ENCODE measurements around the gene MINK1.

The MINK1 gene

DNA sequence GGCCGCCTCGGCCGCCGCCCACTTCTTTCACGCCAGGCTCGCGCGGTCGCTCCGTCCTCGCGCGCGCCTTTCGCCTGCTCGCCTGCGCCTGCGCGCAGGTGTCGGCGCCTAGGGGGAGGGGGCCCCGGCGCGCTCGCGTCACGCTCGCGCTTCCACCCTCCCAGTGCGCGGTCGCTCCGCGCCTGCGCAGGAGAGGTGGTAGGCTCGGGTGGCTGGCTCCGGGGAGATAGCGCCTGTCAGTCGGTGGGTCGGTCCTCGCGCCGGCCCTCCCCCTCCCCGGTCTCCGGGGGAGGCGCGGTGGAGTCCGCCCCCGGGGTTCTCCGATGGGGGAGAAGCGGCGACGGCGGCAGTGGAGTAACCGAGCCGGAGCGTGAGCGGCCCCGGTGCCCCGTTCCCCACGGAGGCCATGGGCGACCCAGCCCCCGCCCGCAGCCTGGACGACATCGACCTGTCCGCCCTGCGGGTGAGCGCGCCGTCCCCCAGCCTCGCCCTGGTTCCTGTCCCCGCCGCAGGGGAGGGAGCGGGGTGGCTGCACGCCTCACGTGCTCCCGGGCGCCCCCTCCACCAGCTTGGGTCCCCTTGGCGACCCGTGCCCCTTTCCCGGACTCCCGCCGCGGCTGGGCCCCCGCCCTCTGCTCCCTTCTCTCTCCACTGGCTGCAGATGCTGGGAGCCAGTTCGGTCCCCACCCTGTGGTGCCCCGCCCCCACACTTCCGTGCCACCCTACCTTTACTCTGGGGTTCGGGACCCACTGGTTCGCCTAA lies at the start of gene MINK1:
TSS of gene MINK1 (plus strand) at position 163 of the 763 bp plus-strand sequence. CDS start at position 407, 244 bp downstream.
- peak; percentile 88 for DNase-seq

DNA sequence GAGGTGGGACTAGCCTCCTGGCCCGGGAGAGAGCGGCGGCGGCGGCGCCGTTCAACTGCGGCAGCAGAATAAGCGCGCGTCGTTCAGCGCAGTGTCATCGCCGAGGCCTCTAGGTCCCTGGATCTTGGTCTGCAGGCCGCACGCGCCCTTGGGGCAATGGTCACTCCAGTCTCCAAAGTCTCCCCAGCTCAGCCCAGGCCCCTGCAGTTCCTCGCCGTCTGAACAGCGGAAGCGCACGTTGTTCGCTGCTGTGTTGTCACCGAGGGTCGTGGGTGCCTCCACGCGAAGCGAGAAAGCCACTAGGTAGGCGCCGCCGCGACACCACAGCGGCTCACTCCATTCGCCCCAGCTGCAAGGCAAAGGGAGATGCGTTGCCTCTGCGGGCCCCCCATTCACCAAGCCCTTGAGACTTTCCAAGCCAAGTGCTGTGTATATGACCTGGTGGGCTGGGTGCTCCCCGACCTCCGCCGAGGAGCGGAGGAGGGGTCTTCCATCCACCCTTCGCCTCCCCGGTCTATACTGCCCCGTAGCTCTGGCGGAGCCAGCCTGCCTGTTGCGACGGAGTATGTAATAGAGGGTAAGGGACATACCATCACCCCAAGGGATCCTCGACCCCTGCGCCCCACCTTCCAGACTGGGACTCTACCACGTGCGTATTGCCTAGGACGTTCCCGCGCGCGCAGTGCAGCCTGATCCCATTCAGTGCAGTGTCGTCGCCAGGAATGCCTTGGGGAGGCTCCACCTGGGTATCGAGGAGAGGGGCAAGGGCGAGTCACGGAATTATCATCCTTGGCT lies 47.6 kb upstream of the MINK1 start:
- DNase-seq = no peak

DNA sequence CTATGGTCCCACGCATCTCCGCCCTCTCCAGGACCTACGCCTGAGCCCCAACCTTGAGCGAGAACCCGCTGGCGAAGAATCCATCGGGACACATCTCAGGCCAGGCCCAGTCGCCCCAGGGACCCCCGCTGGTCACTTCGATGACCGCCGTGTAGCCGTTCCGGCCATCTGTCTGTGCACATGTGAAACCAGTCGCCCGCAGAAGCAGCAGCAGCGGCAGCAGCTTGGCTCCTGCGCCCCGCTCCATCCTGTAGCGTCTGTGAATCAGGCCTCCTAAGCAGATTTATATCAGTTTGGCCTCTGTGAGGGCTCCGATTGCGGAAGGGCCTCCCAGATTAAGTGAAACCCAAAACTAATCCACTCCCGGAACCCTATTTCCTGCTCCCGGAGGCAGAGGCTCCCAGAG lies 47.0 kb upstream of the MINK1 start, which contains the start of gene VMO1:
TSS of gene VMO1 (minus strand) at position 259 of the 406 bp plus-strand sequence. CDS start at position 247, 12 bp downstream.
- no peak for DNase-seq

DNA sequence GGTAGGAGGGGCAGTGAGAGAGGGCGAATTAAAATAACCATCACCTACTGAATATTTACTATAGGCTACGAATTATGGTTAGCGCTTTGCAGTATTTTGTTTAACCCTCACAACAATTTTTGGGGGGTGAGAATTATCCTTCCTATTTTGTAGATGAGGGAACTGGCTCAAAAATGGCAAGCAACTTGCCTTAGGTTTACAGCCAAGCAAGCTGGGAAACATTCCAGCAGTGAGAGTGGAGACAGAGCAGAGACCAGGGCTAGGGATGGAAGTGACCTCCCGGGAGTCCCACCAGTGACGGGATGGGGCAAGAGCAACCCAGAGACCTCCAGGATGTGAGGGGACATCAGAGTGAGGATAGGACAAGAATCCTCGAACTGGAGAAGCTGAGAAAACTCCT lies 46.6 kb upstream of the MINK1 start:
- DNase-seq = no peak

DNA sequence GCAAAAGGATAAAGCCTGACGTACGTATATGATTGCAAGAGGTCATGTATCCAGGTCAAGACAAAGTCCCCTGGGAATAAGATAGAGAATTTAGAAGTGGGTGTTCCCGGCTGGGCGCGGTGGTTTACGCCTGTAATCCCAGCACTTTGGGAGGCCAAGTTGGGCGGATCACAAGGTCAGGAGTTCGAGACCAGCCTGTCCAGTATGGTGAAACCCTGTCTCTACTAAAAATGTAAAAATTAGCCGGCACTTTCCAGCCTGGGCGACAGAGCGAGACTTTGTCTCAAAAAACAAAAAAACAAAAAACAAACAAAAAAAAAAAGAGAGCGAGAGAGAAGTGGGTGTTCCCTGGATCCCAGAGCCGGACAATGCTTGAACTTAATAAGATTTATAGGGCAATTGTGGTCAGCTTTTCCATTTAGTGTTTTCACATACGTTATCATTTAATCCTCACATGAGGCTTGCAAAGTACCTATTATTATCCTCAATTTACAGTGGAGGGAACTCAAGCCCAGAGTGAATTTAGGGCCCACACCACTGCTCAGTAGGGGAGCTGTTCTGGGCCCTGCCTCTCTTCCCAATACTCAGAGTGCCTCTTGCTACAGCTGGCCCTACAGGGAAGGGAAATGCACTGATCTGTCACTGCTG lies 44.9 kb upstream of the MINK1 start:
- no peak for DNase-seq

DNA sequence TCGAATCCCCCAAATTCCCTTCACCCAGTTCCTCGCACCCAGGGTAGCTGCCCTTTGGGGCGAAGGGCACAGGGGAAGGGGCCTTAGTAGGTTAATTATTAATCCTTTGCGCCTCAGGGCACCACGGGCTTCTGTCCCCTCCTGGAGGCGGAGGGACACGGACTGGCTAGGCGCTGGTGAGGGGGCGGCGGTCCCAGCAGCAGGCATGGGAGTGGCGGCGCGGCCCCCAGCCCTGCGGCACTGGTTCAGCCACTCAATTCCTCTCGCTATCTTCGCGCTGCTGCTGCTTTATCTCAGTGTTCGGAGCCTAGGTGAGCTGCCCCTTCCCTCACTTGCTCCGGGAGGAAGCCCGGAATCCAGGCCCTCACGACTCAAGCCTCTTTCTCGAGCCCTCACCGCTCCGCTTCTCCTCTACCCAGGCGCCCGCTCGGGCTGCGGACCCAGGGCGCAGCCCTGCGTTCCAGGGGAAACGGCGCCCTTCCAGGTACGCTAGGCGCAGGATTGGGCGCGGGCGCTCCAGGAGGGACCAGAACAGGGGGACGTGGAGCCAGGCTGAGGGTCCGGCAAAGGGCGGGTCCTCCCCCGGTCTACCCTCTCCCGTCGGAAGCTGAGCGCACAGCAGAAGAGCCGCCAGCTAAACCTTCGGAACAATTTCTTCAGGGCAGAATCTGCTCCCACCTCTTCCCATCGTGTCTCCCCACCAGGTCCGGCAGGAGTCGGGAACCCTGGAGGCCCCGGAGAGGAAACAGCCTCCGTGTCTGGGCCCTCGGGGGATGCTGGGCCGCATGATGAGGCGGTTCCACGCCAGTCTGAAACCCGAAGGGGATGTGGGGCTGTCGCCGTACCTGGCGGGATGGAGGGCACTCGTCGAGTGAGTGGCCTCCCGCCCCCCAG lies 44.1 kb upstream of the MINK1 start, which contains the start of gene GLTPD2:
TSS of gene GLTPD2 (plus strand) at position 158 of the 894 bp plus-strand sequence. CDS start at position 206, 48 bp downstream.
- DNase-seq = no peak

DNA sequence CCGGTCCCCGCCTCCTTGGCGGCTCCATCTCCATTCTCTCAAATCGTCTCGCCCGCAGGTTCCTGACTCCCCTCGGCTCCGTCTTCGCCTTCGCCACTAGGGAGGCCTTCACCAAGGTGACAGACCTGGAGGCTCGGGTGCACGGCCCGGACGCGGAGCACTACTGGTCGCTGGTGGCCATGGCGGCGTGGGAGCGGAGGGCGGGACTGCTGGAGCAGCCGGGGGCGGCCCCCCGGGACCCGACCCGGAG lies 43.5 kb upstream of the MINK1 start:
- no peak for DNase-seq

DNA sequence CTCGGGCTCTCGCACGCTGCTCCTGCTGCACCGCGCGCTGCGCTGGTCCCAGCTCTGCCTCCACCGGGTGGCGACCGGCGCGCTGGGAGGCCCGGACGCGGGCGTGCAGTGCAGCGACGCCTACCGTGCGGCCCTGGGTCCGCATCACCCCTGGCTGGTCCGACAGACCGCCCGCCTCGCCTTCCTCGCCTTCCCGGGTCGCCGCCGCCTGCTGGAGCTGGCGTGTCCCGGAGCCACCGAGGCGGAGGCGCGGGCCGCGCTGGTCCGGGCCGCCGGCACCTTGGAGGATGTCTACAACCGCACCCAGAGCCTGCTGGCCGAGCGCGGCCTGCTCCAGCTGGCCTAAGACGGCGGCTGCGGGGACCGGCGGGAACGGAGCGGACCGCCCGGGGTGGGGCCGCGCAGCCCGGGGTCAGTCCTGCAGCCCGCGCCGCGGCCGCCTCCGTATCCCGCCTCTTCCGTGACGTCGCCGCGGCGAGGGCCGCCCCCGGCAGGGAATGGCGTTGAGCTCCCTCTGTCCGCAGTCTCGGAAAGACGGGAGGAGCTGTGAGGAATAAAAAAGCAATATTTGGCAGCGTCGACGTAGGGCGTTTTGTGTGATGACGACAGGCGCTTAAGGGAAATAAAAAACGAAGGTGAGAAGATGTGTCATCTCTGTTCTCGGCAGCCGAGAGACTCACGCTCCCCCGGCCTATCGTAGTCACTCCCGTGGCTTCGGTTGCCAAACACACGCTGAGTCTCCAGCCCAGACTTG lies 43.0 kb upstream of the MINK1 start:
- DNase-seq = peak; percentile 78

DNA sequence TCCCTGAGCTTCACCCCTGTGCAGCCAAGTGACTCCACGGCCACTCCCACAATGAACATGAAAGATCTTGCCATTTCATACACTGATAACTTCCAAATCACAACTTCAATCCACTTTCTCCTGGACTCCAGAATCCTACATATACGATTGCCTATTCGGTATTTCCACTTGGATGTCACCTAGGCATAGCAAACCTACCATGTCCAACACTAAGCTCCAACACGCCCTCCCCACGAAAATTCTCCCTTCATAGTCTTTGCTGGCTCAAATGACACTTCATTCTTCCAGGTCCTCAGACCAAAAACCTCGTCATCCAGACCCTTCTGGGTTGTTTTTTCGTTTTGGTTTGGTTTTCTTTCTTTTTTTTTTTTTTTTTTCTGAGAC lies 42.4 kb upstream of the MINK1 start:
- no peak for DNase-seq

DNA sequence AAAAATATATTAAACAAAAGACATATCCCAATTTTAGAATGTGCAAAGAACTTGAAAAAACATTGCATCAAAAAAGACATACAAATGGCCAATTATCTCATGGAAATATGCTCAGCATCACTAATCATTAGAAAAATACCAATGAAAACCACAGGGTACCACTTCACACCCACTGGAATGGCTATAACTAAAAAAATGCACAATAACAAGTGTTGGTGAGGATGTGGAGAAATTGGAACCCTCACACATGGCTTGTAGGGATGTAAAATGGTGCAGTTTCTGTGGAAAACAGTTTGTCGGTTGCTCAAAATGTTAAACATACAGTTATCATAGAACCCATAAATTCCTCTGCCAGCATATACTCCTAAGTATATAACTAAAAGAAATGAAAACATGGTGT lies 38.0 kb upstream of the MINK1 start:
- DNase-seq = no peak

DNA sequence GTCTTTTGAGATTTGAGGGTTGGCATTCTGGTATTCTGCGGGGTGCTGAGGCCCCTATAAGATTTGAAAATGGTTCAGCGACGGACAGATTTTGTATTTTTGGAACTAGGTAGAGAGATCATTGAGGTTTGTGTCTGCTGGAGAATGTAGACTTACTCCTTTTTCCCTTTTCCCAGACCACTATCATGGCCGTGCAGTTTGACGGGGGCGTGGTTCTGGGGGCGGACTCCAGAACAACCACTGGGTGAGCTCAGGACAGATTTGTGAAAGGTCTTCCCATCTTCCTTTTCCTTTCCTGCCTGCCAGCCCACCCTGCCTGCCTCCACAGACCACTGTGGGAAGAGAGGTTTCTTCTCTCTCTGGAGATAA lies 36.6 kb upstream of the MINK1 start:
- peak; percentile 6 for DNase-seq

DNA sequence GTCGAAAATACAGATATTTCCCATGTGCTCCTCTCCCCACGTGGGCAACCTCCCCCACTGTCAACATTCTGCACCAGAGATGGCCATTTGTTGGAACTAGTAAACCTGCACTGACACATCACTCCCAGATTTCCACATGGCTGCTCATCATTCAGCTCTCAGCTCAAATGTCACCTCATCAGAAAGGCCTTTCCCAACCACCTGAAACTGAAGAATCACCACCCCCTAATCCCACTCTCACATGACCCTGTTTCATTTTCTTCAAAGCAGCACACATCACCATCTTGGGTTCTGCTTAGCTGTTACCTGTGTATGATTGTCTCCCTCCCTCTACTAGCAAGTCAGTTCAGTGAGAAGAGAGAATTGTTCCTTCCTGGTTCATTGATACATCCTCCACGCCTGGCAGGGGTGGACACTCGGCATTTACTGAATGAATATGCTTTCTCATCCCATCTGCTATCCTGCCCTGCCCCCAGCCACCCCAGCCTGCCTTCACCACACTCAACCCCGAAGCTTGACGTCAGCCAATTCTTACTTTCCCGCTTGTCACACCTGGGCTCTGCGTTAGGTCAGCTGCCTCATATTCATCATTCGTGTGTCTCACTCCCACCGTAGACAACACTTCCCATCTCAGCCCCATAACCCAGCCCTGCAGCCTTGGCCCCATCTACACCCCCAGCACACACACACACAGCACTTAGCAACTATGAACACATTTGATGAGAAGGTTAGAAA lies 32.5 kb upstream of the MINK1 start:
- no peak for DNase-seq

DNA sequence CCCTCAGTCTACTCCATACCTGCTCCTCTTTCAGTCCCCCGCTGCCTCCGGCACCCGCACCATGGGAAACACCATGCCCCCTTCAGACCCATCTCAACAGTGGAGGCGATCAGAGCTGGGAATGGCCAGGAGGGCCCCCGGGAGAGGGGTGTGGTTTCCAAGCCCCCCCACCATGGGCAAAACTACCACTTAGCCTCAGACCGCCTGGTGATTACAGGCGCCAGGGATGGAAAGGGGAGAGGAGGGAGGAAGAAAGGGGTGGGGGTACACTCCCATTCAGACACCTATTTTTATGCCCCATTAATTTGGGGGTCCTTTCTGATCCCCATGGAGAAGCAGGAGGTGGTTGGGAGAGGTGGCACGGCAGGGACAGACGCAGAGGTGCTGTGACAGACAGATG lies 30.9 kb upstream of the MINK1 start, which contains the start of gene C17orf114:
TSS of gene C17orf114 (minus strand) at position 101 of the 400 bp plus-strand sequence.
- no peak for DNase-seq

DNA sequence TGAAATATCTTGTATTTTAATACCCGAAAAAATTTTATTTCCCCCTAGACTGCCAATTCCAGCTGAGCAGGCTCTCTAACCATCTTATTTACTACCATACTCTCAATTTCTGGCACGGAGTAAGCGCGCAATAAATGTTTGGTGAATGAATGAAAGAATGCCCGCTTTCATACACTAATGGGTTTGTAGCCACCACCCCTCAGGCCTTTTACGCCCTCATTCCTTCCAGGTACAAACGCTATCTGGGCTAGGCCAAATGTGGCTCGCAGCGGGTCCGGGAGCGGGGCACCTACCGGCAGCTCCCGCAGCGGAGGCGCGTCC lies 26.7 kb upstream of the MINK1 start:
- no peak for DNase-seq

DNA sequence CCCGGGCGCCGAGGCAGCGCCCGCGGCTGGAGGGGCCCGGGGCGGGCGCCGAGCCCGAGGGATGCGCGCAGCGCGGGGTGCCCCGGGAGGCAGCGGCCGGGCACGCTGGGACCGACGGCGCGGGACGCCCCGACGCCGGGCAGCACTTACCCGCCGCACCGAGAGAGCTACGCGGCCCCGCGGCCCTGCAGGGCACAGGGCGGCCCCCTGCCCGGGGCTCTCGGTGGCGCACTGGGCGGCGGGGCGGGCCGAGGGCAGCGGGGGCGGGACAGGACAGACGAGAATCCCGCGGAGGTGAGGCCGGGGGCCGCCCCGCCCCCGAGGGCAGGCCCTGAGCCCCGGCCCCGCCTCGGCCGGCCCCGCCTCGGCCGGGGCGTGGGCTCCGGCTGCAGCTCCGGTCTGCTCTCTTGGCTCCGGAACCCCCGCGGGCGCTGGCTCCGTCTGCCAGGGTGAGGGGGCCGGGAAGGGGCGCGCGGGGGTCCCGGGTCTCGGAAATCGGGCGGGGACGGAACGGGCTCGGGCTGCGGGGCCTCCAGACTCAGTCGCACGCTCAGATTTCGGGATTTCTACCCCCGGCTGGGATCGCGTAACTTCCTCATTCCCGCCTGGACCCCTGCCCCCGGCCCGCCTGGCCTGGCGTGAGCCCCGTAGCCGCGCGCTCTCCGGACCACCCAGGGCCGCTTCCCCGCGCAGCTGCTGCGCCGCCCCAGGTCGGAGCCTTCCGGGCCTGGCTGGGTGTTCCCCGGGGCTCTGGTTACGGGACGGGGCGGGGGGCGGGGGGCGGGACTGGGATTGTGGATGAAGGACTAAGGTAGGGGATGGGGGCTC lies 26.1 kb upstream of the MINK1 start, which contains the start of gene PLD2:
TSS of gene PLD2 (plus strand) at position 376 of the 828 bp plus-strand sequence. CDS start 621 bp downstream, outside the sequence.
- DNase-seq = peak; percentile 85

DNA sequence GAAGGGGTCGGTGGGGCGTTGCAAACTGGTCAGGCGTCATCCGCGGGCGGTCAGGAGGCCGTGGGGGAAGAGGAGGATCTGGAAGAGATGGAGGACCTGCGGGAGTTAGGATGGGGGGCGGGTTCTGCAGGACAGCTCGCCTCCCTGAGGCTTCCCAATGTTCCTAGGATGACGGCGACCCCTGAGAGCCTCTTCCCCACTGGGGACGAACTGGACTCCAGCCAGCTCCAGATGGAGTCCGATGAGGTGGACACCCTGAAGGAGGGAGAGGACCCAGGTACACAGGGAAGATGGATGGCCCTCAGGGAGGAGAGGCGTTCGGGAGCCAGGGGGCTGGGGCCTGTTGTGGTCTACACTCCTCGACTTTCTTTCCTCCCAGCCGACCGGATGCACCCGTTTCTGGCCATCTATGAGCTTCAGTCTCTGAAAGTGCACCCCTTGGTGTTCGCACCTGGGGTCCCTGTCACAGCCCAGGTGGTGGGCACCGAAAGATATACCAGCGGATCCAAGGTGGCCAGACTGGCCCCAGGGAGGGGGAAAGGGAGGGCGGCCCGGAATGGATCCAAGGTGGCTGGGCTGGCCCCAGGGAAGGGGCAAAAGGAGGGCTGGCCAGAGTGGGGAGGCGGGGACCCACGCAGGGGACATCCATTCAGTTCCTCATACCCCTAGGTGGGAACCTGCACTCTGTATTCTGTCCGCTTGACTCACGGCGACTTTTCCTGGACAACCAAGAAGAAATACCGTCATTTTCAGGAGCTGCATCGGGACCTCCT lies 25.3 kb upstream of the MINK1 start:
- DNase-seq = no peak

DNA sequence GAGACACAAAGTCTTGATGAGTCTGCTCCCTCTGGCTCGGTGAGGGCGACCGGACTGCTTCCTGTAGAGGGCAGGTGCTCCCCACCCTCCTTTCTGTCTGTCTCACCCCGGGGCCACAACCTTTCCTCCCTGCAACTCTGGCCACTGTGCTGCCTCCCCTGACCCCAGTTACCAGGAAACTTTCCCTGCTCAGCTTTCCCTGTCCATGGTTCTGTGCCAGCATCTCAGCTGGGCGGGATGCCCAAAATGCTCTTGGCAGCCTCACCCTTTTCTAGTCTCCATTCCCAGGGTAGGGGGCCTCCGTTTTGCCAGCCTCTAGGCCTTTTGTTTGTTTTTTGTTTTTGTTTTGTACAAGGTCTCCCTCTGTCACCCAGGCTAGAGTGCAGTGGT lies 24.8 kb upstream of the MINK1 start:
- no peak for DNase-seq

DNA sequence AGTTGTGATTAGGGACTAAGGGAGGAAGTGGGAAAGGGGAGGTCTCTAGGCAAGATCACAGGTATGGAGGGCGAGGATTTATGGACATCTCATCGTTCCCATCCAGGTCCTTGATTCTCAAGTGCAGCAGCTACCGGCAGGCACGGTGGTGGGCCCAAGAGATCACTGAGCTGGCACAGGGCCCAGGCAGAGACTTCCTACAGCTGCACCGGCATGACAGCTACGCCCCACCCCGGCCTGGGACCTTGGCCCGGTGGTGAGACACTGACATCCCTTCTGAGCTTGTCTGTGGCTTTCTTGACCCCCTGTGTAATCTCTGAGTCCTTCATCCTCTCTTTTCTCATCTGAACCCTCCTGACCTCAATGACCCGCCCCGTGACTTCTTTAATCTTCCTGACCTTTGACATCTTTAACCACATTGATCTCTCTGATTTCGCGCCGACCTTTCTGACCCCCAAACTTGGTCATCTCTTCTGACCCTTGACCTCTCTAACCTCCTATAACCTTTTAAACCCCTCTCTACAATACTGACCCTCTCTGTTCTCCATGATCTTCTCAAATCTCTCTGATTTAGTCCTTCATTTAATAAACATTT lies 22.3 kb upstream of the MINK1 start:
- DNase-seq = no peak

DNA sequence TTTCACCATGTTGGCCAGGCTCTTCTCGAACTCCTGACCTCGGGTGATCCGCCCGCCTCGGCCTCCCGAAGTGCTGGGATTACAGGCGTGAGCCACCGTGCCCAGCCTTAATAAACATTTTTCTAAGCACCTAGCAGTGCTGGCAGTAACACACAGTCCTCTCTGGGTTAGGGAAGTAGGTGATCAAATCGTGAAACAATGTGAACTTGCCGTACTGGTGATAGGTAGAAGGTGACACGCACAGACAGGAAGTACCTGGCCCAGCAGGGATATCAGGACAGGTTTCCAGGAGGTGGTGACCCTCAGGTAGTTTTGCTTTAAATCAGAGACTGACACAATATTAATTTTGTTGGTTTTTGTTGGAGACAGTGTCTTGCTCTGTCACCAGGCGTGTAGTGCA lies 21.7 kb upstream of the MINK1 start:
- no peak for DNase-seq

All from NCI-H345 (cell line).